ENCODE results near the gene C17orf113. TPM values are rescaled to one million over a fixed set of nuclear protein-coding genes. Genes with fewer than 3 reads are reported as not detected.
"Not testable (repeated sequence)": the region's sequence is repeated elsewhere in the genome, so short reads cannot be mapped to it uniquely, and the experiment has no call there.

C17orf113 gene
- total RNA-seq, 1 donor from 2014 or later, result 0.13 TPM

GRCh38 chr17:42042598-42043319, 7.6 kb downstream of the C17orf113 start:
- no peak for DNase-seq (ENCODE audit: low spot score)

GRCh38 chr17:42041619-42042018, 8.8 kb downstream of the C17orf113 start:
- DNase-seq (ENCODE audit: low spot score), result no peak

- no peak for DNase-seq (ENCODE audit: low spot score)
Observed at GRCh38 chr17:42040818-42041217, 9.6 kb downstream of the C17orf113 start.

- DNase-seq (ENCODE audit: low spot score), result no peak
Observed at GRCh38 chr17:42039794-42040763, 10.3 kb downstream of the C17orf113 start.

- no peak for DNase-seq (ENCODE audit: low spot score)
Observed at GRCh38 chr17:42038221-42038973, 12.0 kb downstream of the C17orf113 start.

- no peak for DNase-seq (ENCODE audit: low spot score)
Observed at GRCh38 chr17:42034059-42034458, 16.3 kb downstream of the C17orf113 start.

GRCh38 chr17:42031584-42031983, 18.8 kb downstream of the C17orf113 start:
- no peak for DNase-seq (ENCODE audit: low spot score)

GRCh38 chr17:42028791-42029127, 21.6 kb downstream of the C17orf113 start:
- DNase-seq (ENCODE audit: low spot score), result no peak

GRCh38 chr17:42027961-42028790, 22.2 kb downstream of the C17orf113 start:
- DNase-seq (ENCODE audit: low spot score), result no peak

- DNase-seq (ENCODE audit: low spot score), result no peak
Observed at GRCh38 chr17:42027590-42027889, 22.9 kb downstream of the C17orf113 start.

GRCh38 chr17:42026857-42027589, 23.4 kb downstream of the C17orf113 start:
- DNase-seq (ENCODE audit: low spot score), result no peak

GRCh38 chr17:42025936-42026335, 24.5 kb downstream of the C17orf113 start:
- DNase-seq (ENCODE audit: low spot score), result no peak

GRCh38 chr17:42025191-42025579, 25.2 kb downstream of the C17orf113 start:
- no peak for DNase-seq (ENCODE audit: low spot score)

- DNase-seq (ENCODE audit: low spot score), result no peak
Observed at GRCh38 chr17:42023524-42024349, 26.7 kb downstream of the C17orf113 start.

- DNase-seq (ENCODE audit: low spot score), result not testable (repeated sequence)
Observed at GRCh38 chr17:42020845-42021244, 29.6 kb downstream of the C17orf113 start.

GRCh38 chr17:42019509-42020404, 30.6 kb downstream of the C17orf113 start, which contains the start of gene NKIRAS2:
Gene NKIRAS2, plus strand, starts transcription at chr17:42020090. Its CDS starts 1,488 bp downstream, at chr17:42021578.
- peak; percentile 99 for DNase-seq (ENCODE audit: low spot score)

GRCh38 chr17:42018988-42019387, 31.4 kb downstream of the C17orf113 start:
- DNase-seq (ENCODE audit: low spot score), result no peak

GRCh38 chr17:42018339-42018738, 32.1 kb downstream of the C17orf113 start:
- DNase-seq (ENCODE audit: low spot score), result no peak

Measured in mesenteric fat pad (tissue), 1 donor.